H9 (cell line): ENCODE data around the gene ELFN2. TPM values are rescaled to one million over a fixed set of nuclear protein-coding genes. Genes with fewer than 3 reads are reported as not detected.

Source experiments
- DNase-seq: peaks from one replicate; pipeline ENCODE4 v3.0.0-alpha.2; 2017
- H2AFZ ChIP-seq: one replicate; pipeline ENCODE4 v1.6.1; 2013; ENCODE audit warnings: mild to moderate bottlenecking, low read length, control low read depth, moderate library complexity
- H2AK5ac ChIP-seq: 2 replicates; pipeline ENCODE4 v1.6.1; 2013; ENCODE audit warnings: low read length, control low read depth, mixed read lengths; ENCODE audit not compliant: insufficient read length
- H2BK120ac ChIP-seq: one replicate; pipeline ENCODE4 v1.6.1; 2013; ENCODE audit warnings: low read depth, mild to moderate bottlenecking, low read length, control low read depth, inconsistent platforms; ENCODE audit not compliant: poor library complexity, severe bottlenecking
- H2BK12ac ChIP-seq: 2 replicates; pipeline ENCODE4 v1.6.1; 2013; ENCODE audit warnings: low read length, control low read depth, mixed read lengths, low read depth; ENCODE audit not compliant: insufficient read length
- H2BK15ac ChIP-seq: 2 replicates; pipeline ENCODE4 v1.6.1; 2013; ENCODE audit warnings: low read depth, low read length, control low read depth
- H2BK20ac ChIP-seq: one replicate; pipeline ENCODE4 v1.6.1; 2013; ENCODE audit warnings: low read depth, mild to moderate bottlenecking, low read length, control low read depth, inconsistent platforms; ENCODE audit not compliant: poor library complexity, severe bottlenecking
- H2BK5ac ChIP-seq: 2 replicates; pipeline ENCODE4 v1.6.1; 2013; ENCODE audit warnings: low read length, control low read depth, mixed read lengths; ENCODE audit not compliant: insufficient read length
- H3K14ac ChIP-seq: 2 replicates; pipeline ENCODE4 v1.6.1; 2013; ENCODE audit warnings: low read length, control low read depth; ENCODE audit not compliant: insufficient read depth
- H3K18ac ChIP-seq: 2 replicates; pipeline ENCODE4 v1.6.1; 2013; ENCODE audit warnings: low read depth, mild to moderate bottlenecking, mixed read lengths, low read length, control low read depth; ENCODE audit not compliant: insufficient read length
- H3K23ac ChIP-seq: 2 replicates; pipeline ENCODE4 v1.6.1; 2013; ENCODE audit warnings: low read length, control low read depth, mixed read lengths, low read depth; ENCODE audit not compliant: insufficient read length
- H3K23me2 ChIP-seq: 2 replicates; pipeline ENCODE4 v1.6.1; 2013; ENCODE audit warnings: low read depth, mild to moderate bottlenecking, mixed read lengths, low read length, control low read depth; ENCODE audit not compliant: insufficient read length, poor library complexity, severe bottlenecking
- H3K27ac ChIP-seq: 2 replicates; pipeline ENCODE4 v1.5.1; 2013; ENCODE audit warnings: low read length, control low read depth, mixed read lengths, low read depth; ENCODE audit not compliant: insufficient read length
- H3K27me3 ChIP-seq: 2 replicates; pipeline ENCODE4 v1.6.1; 2013; ENCODE audit warnings: low read length, control low read depth, inconsistent platforms; ENCODE audit not compliant: insufficient read depth
- H3K4ac ChIP-seq: 2 replicates; pipeline ENCODE4 v1.6.1; 2013; ENCODE audit warnings: low read depth, mild to moderate bottlenecking, control low read depth, inconsistent platforms, low read length, moderate library complexity
- H3K4me1 ChIP-seq: 2 replicates; pipeline ENCODE4 v1.6.1; 2013; ENCODE audit warnings: low read length, control low read depth, inconsistent platforms; ENCODE audit not compliant: insufficient read depth
- H3K4me2 ChIP-seq: 2 replicates; pipeline ENCODE4 v1.6.1; 2013; ENCODE audit warnings: low read length, control low read depth, mixed read lengths; ENCODE audit not compliant: insufficient read length, insufficient read depth
- H3K56ac ChIP-seq: 2 replicates; pipeline ENCODE4 v1.6.1; 2013; ENCODE audit warnings: low read depth, mild to moderate bottlenecking, mixed read lengths, low read length, control low read depth; ENCODE audit not compliant: insufficient read length
- H3K79me1 ChIP-seq: 2 replicates; pipeline ENCODE4 v1.6.1; 2013; ENCODE audit warnings: low read depth, mild to moderate bottlenecking, moderate library complexity, low read length, control low read depth, inconsistent platforms; ENCODE audit not compliant: insufficient read depth, poor library complexity, severe bottlenecking
- H3K79me2 ChIP-seq: 2 replicates; pipeline ENCODE4 v1.6.1; 2013; ENCODE audit warnings: low read length, control low read depth, inconsistent platforms; ENCODE audit not compliant: insufficient read depth
- H3K9ac ChIP-seq: 2 replicates; pipeline ENCODE4 v1.6.1; 2013; ENCODE audit warnings: low read length, control low read depth, mixed read lengths; ENCODE audit not compliant: insufficient read length; ENCODE audit errors: extremely low read depth
- H3K9me3 ChIP-seq: one replicate; pipeline ENCODE4 v1.6.1; 2013; ENCODE audit warnings: low read depth, low read length, inconsistent platforms; ENCODE audit not compliant: control insufficient read depth
- H3T11ph ChIP-seq: one replicate; pipeline ENCODE4 v1.6.1; 2013; ENCODE audit warnings: mild to moderate bottlenecking, low read length, control low read depth, inconsistent platforms
- H4K20me1 ChIP-seq: one replicate; pipeline ENCODE4 v1.6.1; 2013; ENCODE audit not compliant: control insufficient read depth, insufficient read length, insufficient read depth
- H4K5ac ChIP-seq: 2 replicates; pipeline ENCODE4 v1.6.1; 2013; ENCODE audit warnings: low read depth, mild to moderate bottlenecking, mixed read lengths, low read length, control low read depth; ENCODE audit not compliant: insufficient read length
- H4K8ac ChIP-seq: replicated peaks from 2 replicates; pipeline ENCODE4 v1.6.1; 2013; ENCODE audit warnings: low read length, control low read depth, mixed read lengths, low read depth; ENCODE audit not compliant: insufficient read length
- H4K91ac ChIP-seq: 2 replicates; pipeline ENCODE4 v1.6.1; 2013; ENCODE audit warnings: low read depth, mild to moderate bottlenecking, moderate library complexity, mixed read lengths, low read length, control low read depth; ENCODE audit not compliant: insufficient read length
- H3K27ac Mint-ChIP-seq, 3 experiments: 2 replicates in 2 of 3; 3 replicates in 1 of 3; pipeline ENCODE4 v1.8.0; 2020 to 2021; ENCODE audit warnings: mixed read lengths in 3 of 3, mild to moderate bottlenecking in 1 of 3, moderate library complexity in 1 of 3
- H3K27me3 Mint-ChIP-seq: 2 replicates; pipeline ENCODE4 v1.8.0; 2021; ENCODE audit warnings: low read depth, mild to moderate bottlenecking, moderate library complexity, mixed read lengths
- H3K36me3 Mint-ChIP-seq, 3 experiments: 2 replicates in 2 of 3; 3 replicates in 1 of 3; pipeline ENCODE4 v1.8.0; 2020 to 2021; ENCODE audit warnings: low read depth in 3 of 3, mixed read lengths in 3 of 3; ENCODE audit not compliant: insufficient read depth in 1 of 3
- H3K4me1 Mint-ChIP-seq, 2 experiments: 2 replicates each; pipeline ENCODE4 v1.8.0; 2020; ENCODE audit warnings: mixed read lengths in 2 of 2
- H3K4me3 Mint-ChIP-seq, 2 experiments: 2 replicates in 1 of 2; 3 replicates in 1 of 2; pipeline ENCODE4 v1.8.0; 2020 to 2021; ENCODE audit warnings: mild to moderate bottlenecking in 2 of 2, mixed read lengths in 2 of 2, moderate library complexity in 1 of 2
- H3K9me3 Mint-ChIP-seq, 2 experiments: 2 replicates in 1 of 2; 3 replicates in 1 of 2; pipeline ENCODE4 v1.8.0; 2020; ENCODE audit warnings: mild to moderate bottlenecking in 2 of 2, mixed read lengths in 2 of 2, moderate library complexity in 1 of 2
- WGBS: extraction: QIAGEN DNeasy Blood & Tissue Kit; methylation state at CpG from one replicate; pipeline ENCODE4 v1.1.7; 2013; ENCODE audit warnings: missing lambda C conversion rate, low lambda C conversion rate, mixed read lengths; ENCODE audit not compliant: insufficient read length; ENCODE audit errors: extremely low coverage; 5-methylcytosine and 5-hydroxymethylcytosine counted together
- total RNA-seq: library from RNA; stranded (reverse); gene quantifications from 2 replicates; pipeline ENCODE4 v1.2.1, GENCODE V29; 2021
- TF ChIP-seq, protein P1 (sequence below): fragments of 200-600 bp; sonication (generic); conservative IDR thresholded peaks from 3 replicates; pipeline ENCODE4 v1.8.0; 2021; ENCODE audit warnings: antibody characterized with exemption, mild to moderate bottlenecking

Gene ELFN2
- total RNA-seq, 1 experiment from 2014 or later, result 0.70 TPM

- H4K8ac ChIP-seq, result no peak overlapping the region
- no peak overlapping the region for H2BK120ac ChIP-seq
- H3K4me1 ChIP-seq, result no peaks in the 10 kb centered on the region
- H2BK15ac ChIP-seq, result no peak overlapping the region
- H3K9me3 Mint-ChIP-seq, result no peaks in the 10 kb centered on the region; a peak in 2 of 5 replicates
- H4K91ac ChIP-seq, result no peak overlapping the region
- H3K27me3 ChIP-seq, result no peaks in the 10 kb centered on the region; the same call in 1 of the 2 replicates
- no peaks in the 10 kb centered on the region for H3K79me1 ChIP-seq
- no peak overlapping the region for H3K23ac ChIP-seq
- peak overlapping the region; percentile 65 for H3K4me2 ChIP-seq
- H3K9me3 ChIP-seq, result no peaks in the 10 kb centered on the region
- H3K27ac ChIP-seq, result no peak overlapping the region
- H3K36me3 Mint-ChIP-seq, result no peaks in the 10 kb centered on the region
- H4K5ac ChIP-seq, result no peak overlapping the region
- H3K56ac ChIP-seq, result no peak overlapping the region
- no peaks in the 10 kb centered on the region for H4K20me1 ChIP-seq
- H3K23me2 ChIP-seq, result peaks cover 9% of the 10 kb centered on the region
- WGBS, result no CpG with 5 or more reads among the region's 18 CpGs
- H2AK5ac ChIP-seq, result no peak overlapping the region
- H2BK5ac ChIP-seq, result no peak overlapping the region
- TF ChIP-seq, protein P1, sequence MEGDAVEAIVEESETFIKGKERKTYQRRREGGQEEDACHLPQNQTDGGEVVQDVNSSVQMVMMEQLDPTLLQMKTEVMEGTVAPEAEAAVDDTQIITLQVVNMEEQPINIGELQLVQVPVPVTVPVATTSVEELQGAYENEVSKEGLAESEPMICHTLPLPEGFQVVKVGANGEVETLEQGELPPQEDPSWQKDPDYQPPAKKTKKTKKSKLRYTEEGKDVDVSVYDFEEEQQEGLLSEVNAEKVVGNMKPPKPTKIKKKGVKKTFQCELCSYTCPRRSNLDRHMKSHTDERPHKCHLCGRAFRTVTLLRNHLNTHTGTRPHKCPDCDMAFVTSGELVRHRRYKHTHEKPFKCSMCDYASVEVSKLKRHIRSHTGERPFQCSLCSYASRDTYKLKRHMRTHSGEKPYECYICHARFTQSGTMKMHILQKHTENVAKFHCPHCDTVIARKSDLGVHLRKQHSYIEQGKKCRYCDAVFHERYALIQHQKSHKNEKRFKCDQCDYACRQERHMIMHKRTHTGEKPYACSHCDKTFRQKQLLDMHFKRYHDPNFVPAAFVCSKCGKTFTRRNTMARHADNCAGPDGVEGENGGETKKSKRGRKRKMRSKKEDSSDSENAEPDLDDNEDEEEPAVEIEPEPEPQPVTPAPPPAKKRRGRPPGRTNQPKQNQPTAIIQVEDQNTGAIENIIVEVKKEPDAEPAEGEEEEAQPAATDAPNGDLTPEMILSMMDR, result 0 out of 3 replicates have a peak, but pooled peaks have one; percentile 21
- H3K27me3 Mint-ChIP-seq, result peaks cover 80% of the 10 kb centered on the region
- no peak overlapping the region for H3K4ac ChIP-seq
- H2AFZ ChIP-seq, result no peak overlapping the region
- no peak overlapping the region for H3K18ac ChIP-seq
- H2BK20ac ChIP-seq, result no peak overlapping the region
- peaks cover 28 to 58% of the 10 kb centered on the region in 2 experiments for H3K4me1 Mint-ChIP-seq
- H3K14ac ChIP-seq, result no peak overlapping the region
- no peaks in the 10 kb centered on the region for H3K79me2 ChIP-seq
- peak overlapping the region in 2 of 3 experiments; percentile 7 to 57; a peak in 2 of 7 replicates for H3K27ac Mint-ChIP-seq
- no peak overlapping the region for H2BK12ac ChIP-seq
- no peak overlapping the region for H3K9ac ChIP-seq
- H3K4me3 Mint-ChIP-seq, result peak overlapping the region; percentile 77 to 90
- no peak for DNase-seq
- H3T11ph ChIP-seq, result no peak overlapping the region
These were observed 6.4 kb downstream of the ELFN2 start for GRCh38 chr22:37420686-37421467.
